H9 (cell line): ENCODE data around the gene COP1. TPM values are rescaled to one million over a fixed set of nuclear protein-coding genes. Genes with fewer than 3 reads are reported as not detected.

Source experiments
- DNase-seq: peaks from one replicate; pipeline ENCODE4 v3.0.0-alpha.2; 2017
- H2AFZ ChIP-seq: one replicate; pipeline ENCODE4 v1.6.1; 2013; ENCODE audit warnings: mild to moderate bottlenecking, low read length, control low read depth, moderate library complexity
- H2AK5ac ChIP-seq: 2 replicates; pipeline ENCODE4 v1.6.1; 2013; ENCODE audit warnings: low read length, control low read depth, mixed read lengths; ENCODE audit not compliant: insufficient read length
- H2BK120ac ChIP-seq: one replicate; pipeline ENCODE4 v1.6.1; 2013; ENCODE audit warnings: low read depth, mild to moderate bottlenecking, low read length, control low read depth, inconsistent platforms; ENCODE audit not compliant: poor library complexity, severe bottlenecking
- H2BK12ac ChIP-seq: 2 replicates; pipeline ENCODE4 v1.6.1; 2013; ENCODE audit warnings: low read length, control low read depth, mixed read lengths, low read depth; ENCODE audit not compliant: insufficient read length
- H2BK15ac ChIP-seq: 2 replicates; pipeline ENCODE4 v1.6.1; 2013; ENCODE audit warnings: low read depth, low read length, control low read depth
- H2BK20ac ChIP-seq: one replicate; pipeline ENCODE4 v1.6.1; 2013; ENCODE audit warnings: low read depth, mild to moderate bottlenecking, low read length, control low read depth, inconsistent platforms; ENCODE audit not compliant: poor library complexity, severe bottlenecking
- H2BK5ac ChIP-seq: 2 replicates; pipeline ENCODE4 v1.6.1; 2013; ENCODE audit warnings: low read length, control low read depth, mixed read lengths; ENCODE audit not compliant: insufficient read length
- H3K14ac ChIP-seq: 2 replicates; pipeline ENCODE4 v1.6.1; 2013; ENCODE audit warnings: low read length, control low read depth; ENCODE audit not compliant: insufficient read depth
- H3K18ac ChIP-seq: 2 replicates; pipeline ENCODE4 v1.6.1; 2013; ENCODE audit warnings: low read depth, mild to moderate bottlenecking, mixed read lengths, low read length, control low read depth; ENCODE audit not compliant: insufficient read length
- H3K23ac ChIP-seq: 2 replicates; pipeline ENCODE4 v1.6.1; 2013; ENCODE audit warnings: low read length, control low read depth, mixed read lengths, low read depth; ENCODE audit not compliant: insufficient read length
- H3K23me2 ChIP-seq: 2 replicates; pipeline ENCODE4 v1.6.1; 2013; ENCODE audit warnings: low read depth, mild to moderate bottlenecking, mixed read lengths, low read length, control low read depth; ENCODE audit not compliant: insufficient read length, poor library complexity, severe bottlenecking
- H3K27ac ChIP-seq: 2 replicates; pipeline ENCODE4 v1.5.1; 2013; ENCODE audit warnings: low read length, control low read depth, mixed read lengths, low read depth; ENCODE audit not compliant: insufficient read length
- H3K27me3 ChIP-seq: 2 replicates; pipeline ENCODE4 v1.6.1; 2013; ENCODE audit warnings: low read length, control low read depth, inconsistent platforms; ENCODE audit not compliant: insufficient read depth
- H3K4ac ChIP-seq: 2 replicates; pipeline ENCODE4 v1.6.1; 2013; ENCODE audit warnings: low read depth, mild to moderate bottlenecking, control low read depth, inconsistent platforms, low read length, moderate library complexity
- H3K4me1 ChIP-seq: 2 replicates; pipeline ENCODE4 v1.6.1; 2013; ENCODE audit warnings: low read length, control low read depth, inconsistent platforms; ENCODE audit not compliant: insufficient read depth
- H3K4me2 ChIP-seq: 2 replicates; pipeline ENCODE4 v1.6.1; 2013; ENCODE audit warnings: low read length, control low read depth, mixed read lengths; ENCODE audit not compliant: insufficient read length, insufficient read depth
- H3K56ac ChIP-seq: 2 replicates; pipeline ENCODE4 v1.6.1; 2013; ENCODE audit warnings: low read depth, mild to moderate bottlenecking, mixed read lengths, low read length, control low read depth; ENCODE audit not compliant: insufficient read length
- H3K79me1 ChIP-seq: 2 replicates; pipeline ENCODE4 v1.6.1; 2013; ENCODE audit warnings: low read depth, mild to moderate bottlenecking, moderate library complexity, low read length, control low read depth, inconsistent platforms; ENCODE audit not compliant: insufficient read depth, poor library complexity, severe bottlenecking
- H3K79me2 ChIP-seq: 2 replicates; pipeline ENCODE4 v1.6.1; 2013; ENCODE audit warnings: low read length, control low read depth, inconsistent platforms; ENCODE audit not compliant: insufficient read depth
- H3K9ac ChIP-seq: 2 replicates; pipeline ENCODE4 v1.6.1; 2013; ENCODE audit warnings: low read length, control low read depth, mixed read lengths; ENCODE audit not compliant: insufficient read length; ENCODE audit errors: extremely low read depth
- H3K9me3 ChIP-seq: one replicate; pipeline ENCODE4 v1.6.1; 2013; ENCODE audit warnings: low read depth, low read length, inconsistent platforms; ENCODE audit not compliant: control insufficient read depth
- H3T11ph ChIP-seq: one replicate; pipeline ENCODE4 v1.6.1; 2013; ENCODE audit warnings: mild to moderate bottlenecking, low read length, control low read depth, inconsistent platforms
- H4K20me1 ChIP-seq: one replicate; pipeline ENCODE4 v1.6.1; 2013; ENCODE audit not compliant: control insufficient read depth, insufficient read length, insufficient read depth
- H4K5ac ChIP-seq: 2 replicates; pipeline ENCODE4 v1.6.1; 2013; ENCODE audit warnings: low read depth, mild to moderate bottlenecking, mixed read lengths, low read length, control low read depth; ENCODE audit not compliant: insufficient read length
- H4K8ac ChIP-seq: replicated peaks from 2 replicates; pipeline ENCODE4 v1.6.1; 2013; ENCODE audit warnings: low read length, control low read depth, mixed read lengths, low read depth; ENCODE audit not compliant: insufficient read length
- H4K91ac ChIP-seq: 2 replicates; pipeline ENCODE4 v1.6.1; 2013; ENCODE audit warnings: low read depth, mild to moderate bottlenecking, moderate library complexity, mixed read lengths, low read length, control low read depth; ENCODE audit not compliant: insufficient read length
- H3K27ac Mint-ChIP-seq, 3 experiments: 2 replicates in 2 of 3; 3 replicates in 1 of 3; pipeline ENCODE4 v1.8.0; 2020 to 2021; ENCODE audit warnings: mixed read lengths in 3 of 3, mild to moderate bottlenecking in 1 of 3, moderate library complexity in 1 of 3
- H3K27me3 Mint-ChIP-seq: 2 replicates; pipeline ENCODE4 v1.8.0; 2021; ENCODE audit warnings: low read depth, mild to moderate bottlenecking, moderate library complexity, mixed read lengths
- H3K36me3 Mint-ChIP-seq, 3 experiments: 2 replicates in 2 of 3; 3 replicates in 1 of 3; pipeline ENCODE4 v1.8.0; 2020 to 2021; ENCODE audit warnings: low read depth in 3 of 3, mixed read lengths in 3 of 3; ENCODE audit not compliant: insufficient read depth in 1 of 3
- H3K4me1 Mint-ChIP-seq, 2 experiments: 2 replicates each; pipeline ENCODE4 v1.8.0; 2020; ENCODE audit warnings: mixed read lengths in 2 of 2
- H3K4me3 Mint-ChIP-seq, 2 experiments: 2 replicates in 1 of 2; 3 replicates in 1 of 2; pipeline ENCODE4 v1.8.0; 2020 to 2021; ENCODE audit warnings: mild to moderate bottlenecking in 2 of 2, mixed read lengths in 2 of 2, moderate library complexity in 1 of 2
- H3K9me3 Mint-ChIP-seq, 2 experiments: 2 replicates in 1 of 2; 3 replicates in 1 of 2; pipeline ENCODE4 v1.8.0; 2020; ENCODE audit warnings: mild to moderate bottlenecking in 2 of 2, mixed read lengths in 2 of 2, moderate library complexity in 1 of 2
- WGBS: extraction: QIAGEN DNeasy Blood & Tissue Kit; methylation state at CpG from one replicate; pipeline ENCODE4 v1.1.7; 2013; ENCODE audit warnings: missing lambda C conversion rate, low lambda C conversion rate, mixed read lengths; ENCODE audit not compliant: insufficient read length; ENCODE audit errors: extremely low coverage; 5-methylcytosine and 5-hydroxymethylcytosine counted together
- total RNA-seq: library from RNA; stranded (reverse); gene quantifications from 2 replicates; pipeline ENCODE4 v1.2.1, GENCODE V29; 2021
- TF ChIP-seq, protein P1 (sequence below): fragments of 200-600 bp; sonication (generic); conservative IDR thresholded peaks from 3 replicates; pipeline ENCODE4 v1.8.0; 2021; ENCODE audit warnings: antibody characterized with exemption, mild to moderate bottlenecking

The COP1 gene
- total RNA-seq, 1 experiment from 2014 or later: 41.3 TPM

DNA sequence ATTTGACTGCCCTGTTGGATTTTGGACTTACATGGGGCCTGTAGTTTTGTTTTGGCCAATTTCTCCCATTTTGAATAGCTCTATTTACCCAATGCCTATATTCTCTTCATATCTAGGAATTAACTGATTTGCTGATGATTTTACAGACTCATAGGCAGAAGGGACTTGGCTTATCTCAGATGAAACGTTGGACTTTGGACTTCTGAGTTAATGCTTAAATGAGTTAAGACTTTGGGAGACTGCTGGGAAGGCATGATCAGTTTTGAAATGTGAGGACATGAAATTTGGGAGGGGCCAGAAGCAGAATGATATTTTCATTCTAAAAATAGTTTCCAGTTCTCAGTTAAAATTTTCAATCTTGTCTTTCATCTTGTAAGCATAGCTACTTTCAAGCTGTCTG, 222.3 kb downstream of the COP1 start:
- Mint-ChIP-seq H3K36me3 (peaks cover 58 to 61% (median 59%) of the 10 kb centered on the region in 3 experiments), H3K27ac (no peak overlapping the region), H3K9me3 (peaks cover 27 to 28% of the 10 kb centered on the region in 2 experiments), H3K27me3 (no peaks in the 10 kb centered on the region), H3K4me3 (no peak overlapping the region), H3K4me1 (no peaks in the 10 kb centered on the region)
- Histone ChIP-seq H3K18ac (no peak overlapping the region), H3K56ac (no peak overlapping the region), H3K27ac (no peak overlapping the region), H3K79me1 (no peaks in the 10 kb centered on the region), H3K9ac (no peak overlapping the region), H3K4me2 (no peak overlapping the region), H2AFZ (no peak overlapping the region), H4K5ac (no peak overlapping the region), H2BK12ac (no peak overlapping the region), H3K4ac (no peak overlapping the region), H3K4me1 (no peaks in the 10 kb centered on the region), H2AK5ac (no peak overlapping the region), H2BK20ac (no peak overlapping the region), H2BK15ac (no peak overlapping the region), H3K9me3 (no peaks in the 10 kb centered on the region), H4K8ac (no peak overlapping the region), H3T11ph (no peak overlapping the region), H4K91ac (no peak overlapping the region), H3K14ac (no peak overlapping the region), H2BK120ac (no peak overlapping the region), H2BK5ac (no peak overlapping the region), H3K79me2 (no peaks in the 10 kb centered on the region), H4K20me1 (no peaks in the 10 kb centered on the region), H3K23me2 (no peaks in the 10 kb centered on the region), H3K27me3 (no peaks in the 10 kb centered on the region), H3K23ac (no peak overlapping the region)
- TF ChIP-seq, protein P1, sequence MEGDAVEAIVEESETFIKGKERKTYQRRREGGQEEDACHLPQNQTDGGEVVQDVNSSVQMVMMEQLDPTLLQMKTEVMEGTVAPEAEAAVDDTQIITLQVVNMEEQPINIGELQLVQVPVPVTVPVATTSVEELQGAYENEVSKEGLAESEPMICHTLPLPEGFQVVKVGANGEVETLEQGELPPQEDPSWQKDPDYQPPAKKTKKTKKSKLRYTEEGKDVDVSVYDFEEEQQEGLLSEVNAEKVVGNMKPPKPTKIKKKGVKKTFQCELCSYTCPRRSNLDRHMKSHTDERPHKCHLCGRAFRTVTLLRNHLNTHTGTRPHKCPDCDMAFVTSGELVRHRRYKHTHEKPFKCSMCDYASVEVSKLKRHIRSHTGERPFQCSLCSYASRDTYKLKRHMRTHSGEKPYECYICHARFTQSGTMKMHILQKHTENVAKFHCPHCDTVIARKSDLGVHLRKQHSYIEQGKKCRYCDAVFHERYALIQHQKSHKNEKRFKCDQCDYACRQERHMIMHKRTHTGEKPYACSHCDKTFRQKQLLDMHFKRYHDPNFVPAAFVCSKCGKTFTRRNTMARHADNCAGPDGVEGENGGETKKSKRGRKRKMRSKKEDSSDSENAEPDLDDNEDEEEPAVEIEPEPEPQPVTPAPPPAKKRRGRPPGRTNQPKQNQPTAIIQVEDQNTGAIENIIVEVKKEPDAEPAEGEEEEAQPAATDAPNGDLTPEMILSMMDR: no peak
- no peak for DNase-seq
- no CpG with 5 or more reads among the region's 1 CpG for WGBS
